Type B pancreatic cell (in vitro differentiated cells): ENCODE data around the gene NFATC3. TPM values are rescaled to one million over a fixed set of nuclear protein-coding genes. Genes with fewer than 3 reads are reported as not detected.

Experiments
- DNase-seq: peaks from one replicate; pipeline ENCODE4 v3.0.0; 2021; ENCODE audit warnings: mixed read lengths; ENCODE audit not compliant: unreplicated experiment; ENCODE audit errors: extremely low spot score
- H3K27ac Mint-ChIP-seq: 2 replicates; pipeline ENCODE4 v1.8.0; 2021; ENCODE audit warnings: mild to moderate bottlenecking, mixed read lengths
- H3K27me3 Mint-ChIP-seq: 2 replicates; pipeline ENCODE4 v1.8.0; 2021; ENCODE audit warnings: mixed read lengths
- H3K36me3 Mint-ChIP-seq: 2 replicates; pipeline ENCODE4 v1.8.0; 2021; ENCODE audit warnings: mixed read lengths
- H3K4me1 Mint-ChIP-seq: one replicate; pipeline ENCODE4 v1.8.0; 2021; ENCODE audit warnings: mixed read lengths; ENCODE audit not compliant: unreplicated experiment
- H3K4me3 Mint-ChIP-seq: 2 replicates; pipeline ENCODE4 v1.8.0; 2021; ENCODE audit warnings: mild to moderate bottlenecking, mixed read lengths
- H3K9me3 Mint-ChIP-seq: 2 replicates; pipeline ENCODE4 v1.8.0; 2021; ENCODE audit warnings: mixed read lengths
- CTCF ChIP-seq: fragments of 200-600 bp; sonication (generic); conservative IDR thresholded peaks from 2 replicates; pipeline ENCODE4 v1.5.0; 2021; ENCODE audit warnings: antibody characterized with exemption, mild to moderate bottlenecking
- total RNA-seq: library from RNA; stranded (reverse); gene quantifications from 2 replicates; pipeline ENCODE4 v1.2.1, GENCODE V29; 2021; ENCODE audit warnings: low replicate concordance

Gene NFATC3
- total RNA-seq, 1 donor from 2014 or later, result 55.5 TPM

DNA sequence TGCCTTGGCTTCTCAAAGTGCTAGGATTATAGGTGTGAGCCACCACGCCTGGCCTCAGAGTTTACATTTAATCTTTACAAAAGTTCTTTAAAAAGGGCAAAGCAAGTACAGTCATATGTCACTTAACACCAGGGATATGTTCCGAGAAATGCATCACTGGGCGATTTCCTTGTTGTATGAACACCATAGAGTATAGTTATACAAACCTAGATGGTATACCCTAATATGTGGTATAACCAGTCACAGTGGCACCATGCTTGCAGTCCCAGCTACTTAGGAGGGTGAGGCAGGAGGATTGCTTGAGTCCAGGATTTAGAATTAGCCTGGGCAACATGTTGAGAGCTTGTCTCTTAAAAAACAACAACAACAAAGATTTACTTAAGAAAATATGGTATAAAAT is 51.3 kb downstream of the NFATC3 start:
- no peak overlapping the region for H3K27ac Mint-ChIP-seq
- H3K36me3 Mint-ChIP-seq, result peaks cover 23% of the 10 kb centered on the region
- no peak overlapping the region for H3K4me3 Mint-ChIP-seq
- H3K27me3 Mint-ChIP-seq, result no peaks in the 10 kb centered on the region
- H3K9me3 Mint-ChIP-seq, result no peaks in the 10 kb centered on the region
- DNase-seq, result no peak
- TF ChIP-seq CTCF, result no peak
- H3K4me1 Mint-ChIP-seq, result no peaks in the 10 kb centered on the region

GRCh38 chr16:68144008-68144407 is 58.8 kb downstream of the NFATC3 start:
- no peak for DNase-seq
- Mint-ChIP-seq H3K4me3 (no peak overlapping the region), H3K27ac (no peak overlapping the region), H3K4me1 (peaks cover 8% of the 10 kb centered on the region), H3K27me3 (no peaks in the 10 kb centered on the region), H3K9me3 (no peaks in the 10 kb centered on the region), H3K36me3 (peaks cover 26% of the 10 kb centered on the region)
- no peak for TF ChIP-seq CTCF

GRCh38 chr16:68146585-68146984 is 61.4 kb downstream of the NFATC3 start:
- DNase-seq, result no peak
- no peak overlapping the region for H3K4me3 Mint-ChIP-seq
- no peak overlapping the region for H3K27ac Mint-ChIP-seq
- H3K4me1 Mint-ChIP-seq, result peaks cover 9% of the 10 kb centered on the region
- H3K9me3 Mint-ChIP-seq, result no peaks in the 10 kb centered on the region
- no peak for TF ChIP-seq CTCF
- no peaks in the 10 kb centered on the region for H3K27me3 Mint-ChIP-seq
- H3K36me3 Mint-ChIP-seq, result peaks cover 13% of the 10 kb centered on the region

GRCh38 chr16:68147444-68147843 is 62.3 kb downstream of the NFATC3 start:
- peaks cover 8% of the 10 kb centered on the region for H3K36me3 Mint-ChIP-seq
- H3K4me3 Mint-ChIP-seq, result no peak overlapping the region
- no peak for DNase-seq
- H3K9me3 Mint-ChIP-seq, result no peaks in the 10 kb centered on the region
- TF ChIP-seq CTCF, result no peak
- peaks cover 4% of the 10 kb centered on the region for H3K4me1 Mint-ChIP-seq
- no peaks in the 10 kb centered on the region for H3K27me3 Mint-ChIP-seq
- no peak overlapping the region for H3K27ac Mint-ChIP-seq

DNA sequence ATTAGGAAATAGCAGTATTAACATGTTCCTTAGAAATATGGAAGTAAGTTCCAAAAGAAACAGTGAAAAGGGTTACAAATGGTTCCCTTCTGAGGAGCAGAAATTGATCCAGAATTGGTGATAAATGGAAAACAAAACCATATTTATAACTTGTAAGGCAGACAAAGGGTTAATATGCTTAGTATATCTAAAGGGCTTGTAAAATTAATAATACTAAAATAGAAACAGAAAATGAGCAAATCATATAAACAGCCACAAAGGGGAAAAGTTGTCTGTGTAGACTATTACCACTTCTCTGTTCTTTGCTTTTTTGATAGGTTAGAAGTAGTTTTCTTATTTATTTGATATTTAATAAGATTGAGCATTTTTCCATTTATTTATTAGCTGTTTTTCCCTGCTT is 64.4 kb downstream of the NFATC3 start:
- Mint-ChIP-seq H3K9me3 (no peaks in the 10 kb centered on the region), H3K27me3 (no peaks in the 10 kb centered on the region), H3K4me3 (no peak overlapping the region), H3K36me3 (peaks cover 8% of the 10 kb centered on the region), H3K4me1 (peaks cover 7% of the 10 kb centered on the region), H3K27ac (no peak overlapping the region)
- no peak for TF ChIP-seq CTCF
- no peak for DNase-seq

- DNase-seq, result no peak
- H3K4me3 Mint-ChIP-seq, result no peak overlapping the region
- no peak overlapping the region for H3K27ac Mint-ChIP-seq
- peaks cover 5% of the 10 kb centered on the region for H3K36me3 Mint-ChIP-seq
- TF ChIP-seq CTCF, result no peak
- H3K9me3 Mint-ChIP-seq, result no peaks in the 10 kb centered on the region
- peaks cover 4% of the 10 kb centered on the region for H3K4me1 Mint-ChIP-seq
- H3K27me3 Mint-ChIP-seq, result no peaks in the 10 kb centered on the region
Measured at GRCh38 chr16:68155425-68155824, 70.3 kb downstream of the NFATC3 start.
